Activated effector memory CD4-positive, alpha-beta T cell treated with anti-CD3 and anti-CD28 coated beads, Interleukin-2, amount 50 U/mL, for 16 hours (primary cell): ENCODE data around the gene PLB1.

Source experiments
- DNase-seq: peaks from one replicate; pipeline ENCODE4 v3.0.0-alpha.2; 2020

PLB1 gene

GRCh38 chr2:28465148-28465885, 30.5 kb upstream of the PLB1 start:
- DNase-seq, result no peak

GRCh38 chr2:28469304-28469703, 26.6 kb upstream of the PLB1 start:
- DNase-seq, result peak; percentile 24

GRCh38 chr2:28469947-28470535, 25.8 kb upstream of the PLB1 start:
- peak; percentile 47 for DNase-seq

- no peak for DNase-seq
These were observed 25.1 kb upstream of the PLB1 start for GRCh38 chr2:28470759-28471158.

DNA sequence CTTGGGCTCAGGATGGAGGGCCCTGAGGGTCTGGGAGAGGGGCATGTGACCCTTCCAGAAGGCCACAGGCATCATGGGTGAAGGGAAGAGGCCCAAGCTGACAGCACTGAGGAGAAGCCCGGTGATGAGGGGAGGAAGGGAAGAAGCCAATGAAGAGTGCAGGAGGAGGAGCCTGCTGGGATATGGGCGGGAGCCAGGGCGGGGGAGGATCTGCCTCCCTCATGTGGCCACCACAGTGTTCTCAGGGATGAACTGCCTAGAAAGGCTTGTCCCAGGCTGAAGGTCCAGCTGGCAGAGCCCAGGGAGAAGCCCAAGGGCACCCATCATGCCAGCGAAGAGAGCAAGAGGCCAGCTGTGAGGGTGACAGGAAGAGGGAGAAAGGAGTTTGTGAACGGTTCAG, 24.6 kb upstream of the PLB1 start:
- peak; percentile 37 for DNase-seq

GRCh38 chr2:28471701-28472236, 24.1 kb upstream of the PLB1 start:
- peak; percentile 31 for DNase-seq

DNA sequence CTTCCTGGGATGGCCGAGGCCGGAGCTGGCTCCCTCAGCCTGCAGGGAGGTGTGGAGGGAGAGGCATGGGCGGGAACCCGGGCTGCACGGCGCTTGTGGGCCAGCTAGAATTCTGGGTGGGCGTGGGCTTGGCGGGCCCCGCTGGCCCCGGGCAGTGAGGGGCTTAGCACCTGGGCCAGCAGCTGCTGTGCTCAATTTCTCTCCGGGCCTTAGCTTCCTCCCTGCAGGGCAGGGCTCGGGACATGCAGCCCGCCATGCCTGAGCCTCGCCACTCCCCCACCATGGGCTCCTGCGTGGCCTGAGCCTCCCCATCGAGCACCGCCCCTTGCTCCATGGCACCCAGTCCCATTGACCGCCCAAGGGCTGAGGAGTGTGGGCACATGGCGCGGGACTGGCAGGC, 23.2 kb upstream of the PLB1 start:
- peak; percentile 60 for DNase-seq

- peak; percentile 1 for DNase-seq
These were observed 20.7 kb upstream of the PLB1 start for GRCh38 chr2:28475088-28475595.

DNA sequence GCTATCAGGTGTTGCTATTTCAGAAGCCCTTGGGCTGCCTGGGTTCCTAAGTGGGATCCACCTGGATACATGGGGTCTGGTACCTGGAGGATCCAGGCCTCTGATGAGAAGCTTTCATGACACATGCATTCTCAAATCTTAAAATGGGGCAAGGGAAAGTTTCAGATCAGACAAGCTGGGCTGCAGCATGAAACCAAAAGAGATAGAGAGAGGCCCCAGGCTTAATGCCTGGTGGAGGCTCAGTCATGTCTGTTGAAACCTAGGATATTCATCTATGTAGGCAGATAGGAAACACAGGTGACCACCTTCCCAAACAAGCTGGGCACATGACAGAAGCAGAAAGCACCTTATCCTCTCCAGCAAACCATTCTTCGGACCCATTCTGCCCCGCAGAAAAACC, 18.8 kb upstream of the PLB1 start:
- DNase-seq, result no peak

DNA sequence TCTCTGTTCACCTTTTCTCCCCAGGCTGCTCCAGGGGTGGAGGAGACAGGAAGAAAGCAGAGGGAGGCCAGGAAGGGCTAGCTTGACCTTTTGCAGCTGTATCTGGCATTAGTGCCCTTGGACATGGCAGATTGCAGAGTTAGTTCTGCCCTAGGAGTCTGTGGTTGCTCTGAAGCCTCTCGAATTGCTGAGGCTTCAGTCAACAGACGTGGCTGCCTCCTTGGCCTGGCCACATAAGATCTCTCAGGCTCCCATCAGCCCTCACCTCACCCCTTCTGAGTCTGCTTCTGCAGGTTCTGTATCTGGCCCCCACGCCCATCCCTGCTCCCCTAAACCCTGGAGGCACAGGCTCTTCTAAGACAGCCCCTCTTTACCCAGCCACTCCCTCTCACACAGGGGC, 18.2 kb upstream of the PLB1 start:
- no peak for DNase-seq

- DNase-seq, result no peak
These were observed 15.3 kb upstream of the PLB1 start for GRCh38 chr2:28480403-28481049.

- no peak for DNase-seq
These were observed 14.0 kb upstream of the PLB1 start for GRCh38 chr2:28481905-28482304.

DNA sequence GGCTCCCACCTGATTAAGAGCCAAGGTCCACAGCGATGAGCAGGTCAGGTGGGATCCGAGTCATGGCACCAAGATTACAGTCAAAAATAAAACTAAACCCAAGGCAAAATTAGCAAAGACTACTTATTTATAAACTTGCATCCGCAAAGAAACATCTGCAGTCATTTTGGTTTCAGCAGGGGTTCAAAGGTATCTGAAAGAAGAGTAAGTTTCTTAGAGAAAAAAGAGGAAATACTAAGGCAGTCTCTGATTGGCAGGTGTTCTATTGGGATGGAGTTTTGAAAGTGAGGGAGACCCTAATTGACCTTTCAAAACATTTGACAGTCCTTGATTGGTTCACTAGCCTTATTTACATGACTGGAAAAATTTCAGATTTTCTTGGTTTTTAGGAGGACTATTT, 11.0 kb upstream of the PLB1 start:
- DNase-seq, result no peak

GRCh38 chr2:28486526-28486925, 9.3 kb upstream of the PLB1 start:
- DNase-seq, result no peak

DNA sequence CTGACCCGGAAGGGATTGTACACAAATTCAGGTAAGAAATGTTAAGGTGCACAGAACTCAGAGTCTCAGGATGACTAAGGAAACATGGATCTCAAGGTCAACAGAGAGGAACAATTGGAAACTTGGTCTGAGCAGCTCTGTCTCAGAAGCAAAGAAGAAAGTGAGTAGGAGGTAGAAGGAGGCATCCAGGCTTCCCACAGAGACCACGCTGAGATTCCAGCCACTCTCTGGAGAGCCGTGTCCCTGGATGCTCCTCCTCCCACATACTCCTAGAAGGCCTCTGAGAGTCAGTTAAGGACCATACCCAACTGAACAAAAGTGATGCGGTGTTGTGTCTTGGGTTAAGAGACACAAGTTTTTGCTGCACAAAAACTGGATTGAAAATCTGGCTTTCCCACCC, 8.6 kb upstream of the PLB1 start:
- DNase-seq, result no peak

DNA sequence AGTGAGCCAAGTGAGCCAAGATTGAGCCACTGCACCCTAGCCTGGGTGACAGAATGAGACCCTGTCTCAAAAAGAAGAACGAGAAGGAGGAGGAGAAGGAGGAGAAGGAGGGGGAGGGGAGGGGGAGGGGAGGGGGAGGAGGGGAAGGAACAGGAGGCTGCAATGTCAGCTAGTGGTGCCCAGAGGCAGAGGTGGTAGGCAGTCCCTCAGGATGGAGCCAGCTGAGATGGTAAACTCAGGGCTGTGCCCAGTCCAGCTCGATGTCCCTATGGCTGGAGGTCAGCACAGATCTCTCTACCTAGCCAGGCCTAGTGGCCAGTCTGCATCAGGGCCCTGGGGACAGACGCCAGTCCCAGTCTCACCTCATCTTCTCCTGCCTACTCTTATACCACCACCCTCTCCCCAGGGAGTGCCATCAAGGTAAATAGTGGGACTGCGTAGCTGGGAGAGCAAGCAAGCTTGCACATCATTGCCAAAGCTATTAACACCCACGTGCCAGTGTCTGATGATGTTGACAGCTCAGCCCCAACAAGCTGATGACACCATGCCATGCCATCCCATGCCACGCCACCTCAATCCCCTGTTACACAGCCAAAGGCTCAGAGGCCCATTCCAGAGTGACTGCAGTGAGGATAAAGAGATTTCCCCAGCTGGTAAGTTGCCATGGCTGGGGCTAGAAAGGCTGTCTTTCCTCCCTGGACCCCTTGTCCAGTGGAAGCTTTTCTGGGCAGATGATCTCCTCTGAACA, 7.6 kb upstream of the PLB1 start:
- no peak for DNase-seq

- DNase-seq, result no peak
These were observed 6.8 kb upstream of the PLB1 start for GRCh38 chr2:28488858-28489575.

GRCh38 chr2:28490558-28490957, 5.3 kb upstream of the PLB1 start:
- no peak for DNase-seq

DNA sequence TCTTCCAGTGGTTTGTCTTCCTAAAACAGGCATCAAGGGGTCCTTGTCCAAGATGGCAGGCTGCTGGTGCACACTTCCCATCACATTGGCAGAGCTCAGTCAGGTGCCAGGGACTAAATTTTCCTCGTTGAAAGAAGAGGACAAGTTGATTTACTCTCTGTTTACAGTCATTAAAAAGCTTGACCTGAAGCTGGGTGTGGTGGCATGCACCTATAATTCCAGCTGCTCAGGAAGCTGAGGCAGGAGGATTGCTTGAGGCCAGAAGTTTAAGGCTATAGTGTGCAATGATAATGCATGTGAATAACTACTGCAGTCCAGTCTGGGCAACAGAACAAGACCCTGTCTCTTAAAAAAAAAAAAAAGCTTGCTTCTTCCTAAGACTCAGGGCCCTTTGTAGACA, 3.6 kb upstream of the PLB1 start:
- DNase-seq, result no peak

DNA sequence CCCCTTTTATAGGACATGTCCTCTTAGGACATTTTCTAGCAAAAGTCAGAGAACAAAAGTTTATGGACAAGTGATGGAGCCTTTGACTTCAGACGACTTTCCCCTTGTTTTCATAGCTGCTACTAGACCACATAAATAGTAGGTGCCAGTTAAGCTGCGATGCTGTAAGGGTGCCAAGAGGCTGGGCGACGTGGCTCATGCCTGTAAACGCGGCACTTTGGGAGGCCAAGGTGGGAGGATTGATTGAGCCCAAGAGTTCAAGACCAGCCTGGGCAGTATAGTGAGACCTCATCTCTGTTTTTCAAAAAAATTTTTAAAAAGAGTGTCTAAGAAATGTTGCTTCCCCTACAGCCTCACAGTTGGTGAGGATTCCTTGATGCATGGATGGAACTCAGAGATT, 2.2 kb upstream of the PLB1 start:
- DNase-seq, result no peak

DNA sequence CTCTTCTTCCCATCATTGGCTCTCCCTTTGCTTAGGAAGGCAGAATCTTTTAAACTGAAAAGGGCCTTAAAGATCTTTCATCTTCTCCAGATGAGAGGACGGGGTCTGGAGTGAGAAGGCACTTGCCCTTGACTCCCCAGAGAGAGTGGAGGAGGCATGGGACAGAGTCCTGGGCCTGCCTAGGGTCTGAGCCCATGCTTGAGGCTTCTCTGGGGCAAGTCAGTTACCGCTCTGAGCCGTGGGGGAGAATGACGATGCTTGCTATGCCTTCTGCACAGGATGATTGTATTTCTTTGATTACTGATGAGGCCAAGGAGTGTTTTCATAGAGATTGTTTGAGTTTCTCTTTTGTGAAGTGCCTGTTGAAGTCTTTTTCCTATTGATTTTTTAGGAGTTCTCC, 921 bp downstream of the PLB1 start:
- DNase-seq, result no peak

DNA sequence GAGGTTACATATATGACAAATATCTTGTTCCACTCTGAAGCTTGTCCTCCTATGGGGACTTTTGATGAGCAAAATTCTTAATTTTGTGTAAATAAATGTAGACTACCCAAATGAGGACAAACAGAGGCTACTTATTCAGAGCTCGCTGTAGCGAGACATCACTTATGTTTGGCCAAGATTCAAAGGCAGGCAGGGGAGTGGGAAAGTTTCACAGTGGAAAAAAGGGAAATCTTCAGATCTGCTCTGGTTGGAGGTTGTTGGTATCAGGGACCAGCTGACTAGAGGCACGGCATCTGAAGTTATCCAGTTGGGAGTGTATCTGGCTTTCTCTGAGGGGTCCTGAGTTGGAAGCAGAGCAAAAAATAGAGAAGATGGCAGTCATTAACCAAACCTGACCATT, 1.3 kb downstream of the PLB1 start:
- no peak for DNase-seq

GRCh38 chr2:28499282-28499681, 3.4 kb downstream of the PLB1 start:
- DNase-seq, result no peak
